Measurements from ENCODE around the gene TSC22D2. TPM values are rescaled to one million over a fixed set of nuclear protein-coding genes. Genes with fewer than 3 reads are reported as not detected.

The TSC22D2 gene
- total RNA-seq, 4 donors from 2014 or later = 12.5 to 15.9 (median 14.6) TPM

GRCh38 chr3:150455341-150455740, 47.2 kb downstream of the TSC22D2 start:
- H3K27ac ChIP-seq = no peak overlapping the region
- H3K4me1 ChIP-seq = peaks cover 0 to 24% (median 2%) of the 10 kb centered on the region in 4 donors
- H3K9me3 ChIP-seq = no peaks in the 10 kb centered on the region
- WGBS, 2 donors = 55 to 56% methylated on average over 1 of the region's 1 CpG
- no peak overlapping the region for H3K4me3 ChIP-seq
- H3K36me3 ChIP-seq = peaks cover 0 to 23% (median 5%) of the 10 kb centered on the region in 3 donors
- no peak for DNase-seq (ENCODE audit: low spot score in 2 of 2)
- TF ChIP-seq CTCF (IDR thresholded peaks at IDR 0.05) (no peak), EP300 (IDR thresholded peaks at IDR 0.05) (no peak), POLR2A (IDR thresholded peaks at IDR 0.05) (no peak)
- no peaks in the 10 kb centered on the region for H3K27me3 ChIP-seq

- Histone ChIP-seq H3K9me3 (no peaks in the 10 kb centered on the region), H3K4me1 (peaks cover 0 to 11% (median 0%) of the 10 kb centered on the region in 4 donors), H3K4me3 (no peak overlapping the region), H3K36me3 (peaks cover 0 to 23% (median 5%) of the 10 kb centered on the region in 3 donors), H3K27ac (no peak overlapping the region), H3K27me3 (no peaks in the 10 kb centered on the region)
- TF ChIP-seq CTCF (IDR thresholded peaks at IDR 0.05) = no peak
- no peak for TF ChIP-seq EP300 (IDR thresholded peaks at IDR 0.05)
- no peak for TF ChIP-seq POLR2A (IDR thresholded peaks at IDR 0.05)
- 56 to 57% methylated on average over 3 of the region's 3 CpGs for WGBS, 2 donors
- no peak for DNase-seq (ENCODE audit: low spot score in 2 of 2)
Measured at GRCh38 chr3:150458001-150458400, 49.9 kb downstream of the TSC22D2 start.

GRCh38 chr3:150460484-150460883, 52.4 kb downstream of the TSC22D2 start:
- no peak for TF ChIP-seq POLR2A (IDR thresholded peaks at IDR 0.05)
- TF ChIP-seq CTCF (IDR thresholded peaks at IDR 0.05) = no peak
- TF ChIP-seq EP300 (IDR thresholded peaks at IDR 0.05) = no peak
- no peaks in the 10 kb centered on the region for H3K9me3 ChIP-seq
- peaks cover 0 to 23% (median 5%) of the 10 kb centered on the region in 3 donors for H3K36me3 ChIP-seq
- WGBS, 2 donors = 92 to 97% methylated on average over 1 of the region's 1 CpG
- H3K4me1 ChIP-seq = no peaks in the 10 kb centered on the region
- H3K27me3 ChIP-seq = no peaks in the 10 kb centered on the region
- H3K4me3 ChIP-seq = no peak overlapping the region
- H3K27ac ChIP-seq = no peak overlapping the region
- no peak for DNase-seq (ENCODE audit: low spot score in 2 of 2)

- 55 to 63% methylated on average over 4 of the region's 4 CpGs for WGBS, 2 donors
- Histone ChIP-seq H3K4me1 (no peaks in the 10 kb centered on the region), H3K9me3 (no peaks in the 10 kb centered on the region), H3K27ac (no peak overlapping the region), H3K27me3 (no peaks in the 10 kb centered on the region), H3K4me3 (no peak overlapping the region), H3K36me3 (peaks cover 0 to 23% (median 5%) of the 10 kb centered on the region in 3 donors)
- no peak for TF ChIP-seq POLR2A (IDR thresholded peaks at IDR 0.05)
- no peak for TF ChIP-seq CTCF (IDR thresholded peaks at IDR 0.05)
- TF ChIP-seq EP300 (IDR thresholded peaks at IDR 0.05) = no peak
- no peak for DNase-seq (ENCODE audit: low spot score in 2 of 2)
Measured at GRCh38 chr3:150461399-150461798, 53.3 kb downstream of the TSC22D2 start.

- Histone ChIP-seq H3K4me1 (no peaks in the 10 kb centered on the region), H3K4me3 (no peak overlapping the region), H3K36me3 (peaks cover 0 to 22% (median 5%) of the 10 kb centered on the region in 3 donors), H3K9me3 (no peaks in the 10 kb centered on the region), H3K27ac (no peak overlapping the region), H3K27me3 (no peaks in the 10 kb centered on the region)
- no peak for DNase-seq (ENCODE audit: low spot score in 2 of 2)
- WGBS, 2 donors = 95 to 100% methylated on average over 1 of the region's 1 CpG
- TF ChIP-seq EP300 (IDR thresholded peaks at IDR 0.05) (no peak), CTCF (IDR thresholded peaks at IDR 0.05) (no peak), POLR2A (IDR thresholded peaks at IDR 0.05) (no peak)
Measured at GRCh38 chr3:150462108-150462507, 54.0 kb downstream of the TSC22D2 start.

Measured in tibial nerve (tissue), 4 donors.